Measurements from ENCODE around the gene THAP2. TPM values are rescaled to one million over a fixed set of nuclear protein-coding genes. Genes with fewer than 3 reads are reported as not detected.

Gene THAP2
- polyA plus RNA-seq, 2 of the 4 experiments (the other 2 are of a cell fraction): 3.6 to 8.5 TPM

DNA sequence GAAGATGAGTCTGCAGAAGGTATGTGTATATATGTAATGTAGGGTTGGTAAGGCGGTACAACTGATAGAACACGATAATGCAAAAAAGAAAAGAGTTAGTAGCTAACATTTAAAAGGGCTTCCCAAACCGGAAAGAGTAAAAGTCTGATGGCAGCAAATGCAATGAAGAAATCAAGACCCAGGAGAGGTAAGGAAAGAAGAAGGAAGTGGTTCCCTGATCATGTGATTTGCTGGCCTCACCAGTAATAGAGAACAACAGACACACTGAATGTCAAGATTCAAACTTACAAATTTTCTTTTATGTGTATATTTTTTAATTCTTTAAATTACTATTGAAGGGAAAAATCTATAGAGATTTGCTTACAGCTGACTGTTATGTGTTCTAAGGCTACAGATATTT is 18.8 kb upstream of the THAP2 start:
- ATAC-seq (no peak), DNase-seq (ENCODE audit: low read depth in 1 of 2, low spot score in 1 of 2) (no peak), FAIRE-seq (no peak)
- H3K4me2 ChIP-seq: no peak overlapping the region
- TF ChIP-seq CBX2 (IDR thresholded peaks at IDR 0.05; ENCODE audit: borderline replicate concordance, low read depth) (no peak), NFE2L2 (conservative IDR thresholded peaks at IDR 0.05; ENCODE audit: low read length) (no peak), NPAS2 (CRISPR knock-in tag; IDR thresholded peaks at IDR 0.05; ENCODE audit: borderline replicate concordance) (no peak), KDM5A (IDR thresholded peaks at IDR 0.05) (no peak), BHLHE40 (IDR thresholded peaks at IDR 0.05; ENCODE audit: low read depth, low read length) (no peak), ZNF302 (CRISPR knock-in tag; IDR thresholded peaks at IDR 0.05) (no peak), E2F6 (IDR thresholded peaks at IDR 0.05; ENCODE audit: borderline replicate concordance, low read depth) (no peak)
- TF ChIP-seq, protein P1, sequence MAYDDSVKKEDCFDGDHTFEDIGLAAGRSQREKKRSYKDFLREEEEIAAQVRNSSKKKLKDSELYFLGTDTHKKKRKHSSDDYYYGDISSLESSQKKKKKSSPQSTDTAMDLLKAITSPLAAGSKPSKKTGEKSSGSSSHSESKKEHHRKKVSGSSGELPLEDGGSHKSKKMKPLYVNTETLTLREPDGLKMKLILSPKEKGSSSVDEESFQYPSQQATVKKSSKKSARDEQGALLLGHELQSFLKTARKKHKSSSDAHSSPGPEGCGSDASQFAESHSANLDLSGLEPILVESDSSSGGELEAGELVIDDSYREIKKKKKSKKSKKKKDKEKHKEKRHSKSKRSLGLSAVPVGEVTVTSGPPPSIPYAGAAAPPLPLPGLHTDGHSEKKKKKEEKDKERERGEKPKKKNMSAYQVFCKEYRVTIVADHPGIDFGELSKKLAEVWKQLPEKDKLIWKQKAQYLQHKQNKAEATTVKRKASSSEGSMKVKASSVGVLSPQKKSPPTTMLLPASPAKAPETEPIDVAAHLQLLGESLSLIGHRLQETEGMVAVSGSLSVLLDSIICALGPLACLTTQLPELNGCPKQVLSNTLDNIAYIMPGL (CRISPR knock-in tag; IDR thresholded peaks at IDR 0.05; ENCODE audit: borderline replicate concordance): no peak
- ChIA-PET POLR2A (no interaction called here), CTCF (interaction anchor here (1.4 to 2.5 kb wide), 3 partner anchors 9 to 102 kb away, joined by 3 to 14 read pairs (median 9); partner anchors contain the start of gene TMEM19)
- H3K4me3 ChIP-seq: no peak overlapping the region
- WGBS (ENCODE audit: missing lambda C conversion rate): 95% methylated on average over 3 of the region's 3 CpGs
- H3K9me3 ChIP-seq: no peaks in the 10 kb centered on the region
- H3K4me1 ChIP-seq: peaks cover 3% of the 10 kb centered on the region; the same call in 2 of the 3 replicates
- no peak overlapping the region for H3K27ac ChIP-seq

DNA sequence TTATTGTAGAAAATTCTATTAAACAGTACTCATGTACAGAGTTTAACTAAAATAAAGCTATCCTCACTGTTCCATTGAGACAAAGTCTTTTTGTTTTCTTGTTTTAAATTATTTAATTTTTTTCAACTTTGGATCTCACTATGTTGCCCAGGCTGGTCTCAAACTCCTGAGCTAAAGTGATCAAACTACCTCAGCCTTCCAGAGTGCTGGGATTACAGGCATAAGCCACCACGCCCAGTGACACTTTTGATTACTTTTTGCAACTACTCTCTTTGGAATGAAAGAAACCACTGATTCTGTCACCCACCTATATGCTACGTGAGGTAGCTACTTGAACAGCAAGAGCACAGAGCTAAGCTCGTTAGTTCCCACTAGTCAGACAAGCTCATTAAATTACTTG is 17.6 kb upstream of the THAP2 start:
- Histone ChIP-seq H3K27ac (no peak overlapping the region), H3K4me3 (no peak overlapping the region), H3K4me2 (no peak overlapping the region), H3K9me3 (no peaks in the 10 kb centered on the region), H3K4me1 (peaks cover 3% of the 10 kb centered on the region; the same call in 2 of the 3 replicates)
- ATAC-seq (no peak), FAIRE-seq (no peak), DNase-seq (ENCODE audit: low read depth in 1 of 2, low spot score in 1 of 2) (no peak)
- POLR2A ChIA-PET: interaction anchor here (1.2 to 1.5 kb wide), 2 partner anchors 17 to 40 kb away, joined by 4 to 5 read pairs; partner anchors contain the start of genes THAP2, TMEM19 and ZFC3H1
- no peak for TF ChIP-seq SREBF2 (IDR thresholded peaks at IDR 0.05)
- TF ChIP-seq, protein P1 (CRISPR knock-in tag; IDR thresholded peaks at IDR 0.05; ENCODE audit: borderline replicate concordance): no peak
- no peak for TF ChIP-seq CHD2 (IDR thresholded peaks at IDR 0.05; ENCODE audit: low read length, partially characterized antibody)
- no peak for TF ChIP-seq CEBPB (IDR thresholded peaks at IDR 0.05)
- no peak for TF ChIP-seq PHF8 (IDR thresholded peaks at IDR 0.05; ENCODE audit: borderline replicate concordance, low read depth)
- no peak for TF ChIP-seq RAD21 (conservative IDR thresholded peaks at IDR 0.05 in 1 of 2, IDR thresholded peaks at IDR 0.05 in 1 of 2)
- TF ChIP-seq HOXA7 (CRISPR knock-in tag; IDR thresholded peaks at IDR 0.05): no peak
- TF ChIP-seq E2F6 (IDR thresholded peaks at IDR 0.05; ENCODE audit: borderline replicate concordance, low read depth): no peak
- TF ChIP-seq, protein P2, sequence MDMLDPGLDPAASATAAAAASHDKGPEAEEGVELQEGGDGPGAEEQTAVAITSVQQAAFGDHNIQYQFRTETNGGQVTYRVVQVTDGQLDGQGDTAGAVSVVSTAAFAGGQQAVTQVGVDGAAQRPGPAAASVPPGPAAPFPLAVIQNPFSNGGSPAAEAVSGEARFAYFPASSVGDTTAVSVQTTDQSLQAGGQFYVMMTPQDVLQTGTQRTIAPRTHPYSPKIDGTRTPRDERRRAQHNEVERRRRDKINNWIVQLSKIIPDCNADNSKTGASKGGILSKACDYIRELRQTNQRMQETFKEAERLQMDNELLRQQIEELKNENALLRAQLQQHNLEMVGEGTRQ (IDR thresholded peaks at IDR 0.05): no peak
- TF ChIP-seq JUNB (IDR thresholded peaks at IDR 0.05): no peak
- TF ChIP-seq CBX2 (IDR thresholded peaks at IDR 0.05; ENCODE audit: borderline replicate concordance, low read depth): no peak
- no peak for TF ChIP-seq BHLHE40 (IDR thresholded peaks at IDR 0.05; ENCODE audit: low read depth, low read length)
- TF ChIP-seq POLR2A (IDR thresholded peaks at IDR 0.05; ENCODE audit: low read length): no peak
- no peak for TF ChIP-seq RARB (CRISPR knock-in tag; IDR thresholded peaks at IDR 0.05)
- no peak for TF ChIP-seq EHMT2 (IDR thresholded peaks at IDR 0.05; ENCODE audit: low read depth)
- TF ChIP-seq REST (IDR thresholded peaks at IDR 0.05): no peak
- 91% methylated on average over 3 of the region's 3 CpGs for WGBS (ENCODE audit: missing lambda C conversion rate)
- CTCF ChIA-PET: interaction anchor here (1.4 to 2.5 kb wide), 3 partner anchors 10 to 101 kb away, joined by 5 to 14 read pairs (median 8); partner anchors contain the start of gene ZFC3H1
